HG03066 (cell line): Measurements from ENCODE around the gene L1CAM.

Experiments used
- ATAC-seq: cut with Tn5 transposase; IDR thresholded peaks from one replicate; pipeline ENCODE4 v1.9.1; 2021; ENCODE audit warnings: low read depth; ENCODE audit not compliant: unreplicated experiment

Gene L1CAM

GRCh38 chrX:153814591-153815315, 71.2 kb downstream of the L1CAM start:
- no peak for ATAC-seq

DNA sequence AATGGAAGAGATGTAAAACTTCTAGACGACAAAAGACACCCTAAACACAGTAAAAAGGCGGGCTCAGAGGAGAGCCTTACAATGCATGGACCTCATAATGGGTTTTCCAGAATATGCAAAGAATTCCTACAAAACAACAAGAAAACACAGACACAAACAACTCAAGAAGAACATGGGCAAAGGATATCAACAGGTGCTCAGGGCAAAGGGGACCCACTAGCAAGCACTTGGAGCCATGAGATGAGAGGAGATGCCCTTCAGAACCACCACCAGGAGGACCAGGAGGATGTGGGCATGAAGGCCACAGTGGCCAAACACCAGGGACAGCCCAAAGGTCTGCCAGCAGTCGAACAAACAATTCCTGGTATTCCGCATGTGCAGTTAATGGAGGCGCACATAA, 72.8 kb downstream of the L1CAM start:
- no peak for ATAC-seq

- ATAC-seq = no peak
Observed at GRCh38 chrX:153812220-153812619, 73.8 kb downstream of the L1CAM start.
